HEK293 (cell line): Measurements from ENCODE around the gene AGRN.

Source experiments
- BCL11A ChIP-seq: fragments of 450-650 bp; formaldehyde crosslinking; IDR thresholded peaks from 2 replicates; pipeline ENCODE4 v1.5.1; 2016; ENCODE audit warnings: low read depth, missing biosample characterization, missing genetic modification characterization
- IKZF3 ChIP-seq: fragments of 450-650 bp; IDR thresholded peaks from 2 replicates; pipeline ENCODE4 v1.5.0; 2018; ENCODE audit warnings: missing biosample characterization, mild to moderate bottlenecking, missing genetic modification characterization, moderate library complexity
- KLF7 ChIP-seq: fragments of 450-650 bp; formaldehyde crosslinking; IDR thresholded peaks from 2 replicates; pipeline ENCODE4 v1.5.1; 2016; ENCODE audit warnings: missing biosample characterization, missing genetic modification characterization, borderline replicate concordance
- PRDM1 ChIP-seq: fragments of 450-650 bp; formaldehyde crosslinking; IDR thresholded peaks from 2 replicates; pipeline ENCODE4; 2016; ENCODE audit warnings: missing biosample characterization, missing genetic modification characterization
- SETDB1 ChIP-seq: IDR thresholded peaks from one replicate; pipeline ENCODE4 v1.6.1; 2017; ENCODE audit warnings: mild to moderate bottlenecking, low read length, moderate library complexity, mixed read lengths; ENCODE audit not compliant: insufficient read length
- YY2 ChIP-seq: fragments of 450-650 bp; formaldehyde crosslinking; IDR thresholded peaks from 2 replicates; pipeline ENCODE4 v1.5.1; 2016; ENCODE audit warnings: missing biosample characterization, missing genetic modification characterization
- ZBTB7A ChIP-seq: fragments of 450-650 bp; formaldehyde crosslinking; IDR thresholded peaks from 2 replicates; pipeline ENCODE4 v1.5.1; 2016; ENCODE audit warnings: low read depth, missing biosample characterization, missing genetic modification characterization
- ZNF133 ChIP-seq: fragments of 450-650 bp; formaldehyde crosslinking; IDR thresholded peaks from 2 replicates; pipeline ENCODE4 v1.5.1; 2016; ENCODE audit warnings: missing biosample characterization, missing genetic modification characterization
- ZNF155 ChIP-seq: fragments of 450-650 bp; formaldehyde crosslinking; IDR thresholded peaks from 2 replicates; pipeline ENCODE4 v1.5.1; 2016; ENCODE audit warnings: missing biosample characterization, missing genetic modification characterization
- ZNF48 ChIP-seq: fragments of 450-650 bp; formaldehyde crosslinking; IDR thresholded peaks from 2 replicates; pipeline ENCODE4 v1.5.1; 2016; ENCODE audit warnings: missing biosample characterization, missing genetic modification characterization
- ZNF596 ChIP-seq: fragments of 450-650 bp; IDR thresholded peaks from 2 replicates; pipeline ENCODE4 v1.5.0; 2018; ENCODE audit warnings: missing biosample characterization, mild to moderate bottlenecking, missing genetic modification characterization, moderate library complexity
- ZNF701 ChIP-seq: fragments of 450-650 bp; formaldehyde crosslinking; IDR thresholded peaks from 2 replicates; pipeline ENCODE4 v1.5.1; 2016; ENCODE audit warnings: missing biosample characterization, missing genetic modification characterization
- ZNF785 ChIP-seq: fragments of 450-650 bp; formaldehyde crosslinking; IDR thresholded peaks from 2 replicates; pipeline ENCODE4 v1.5.1; 2016; ENCODE audit warnings: missing biosample characterization, missing genetic modification characterization
- ZNF837 ChIP-seq: fragments of 450-650 bp; formaldehyde crosslinking; IDR thresholded peaks from 2 replicates; pipeline ENCODE4 v1.5.1; 2016; ENCODE audit warnings: missing biosample characterization, missing genetic modification characterization
- TF ChIP-seq, protein P1 (sequence below): fragments of 450-650 bp; formaldehyde crosslinking; IDR thresholded peaks from 2 replicates; pipeline ENCODE4 v1.5.1; 2016; ENCODE audit warnings: missing biosample characterization, missing genetic modification characterization, borderline replicate concordance
- TF ChIP-seq, protein P2 (sequence below): IDR thresholded peaks from 2 replicates; pipeline ENCODE4 v1.6.1; 2011; ENCODE audit warnings: mild to moderate bottlenecking, low read depth, low read length, borderline replicate concordance
- TF ChIP-seq, protein P3 (sequence below): fragments of 450-650 bp; formaldehyde crosslinking; IDR thresholded peaks from 2 replicates; pipeline ENCODE4 v1.5.1; 2016; ENCODE audit warnings: missing biosample characterization, missing genetic modification characterization
- TF ChIP-seq, protein P4 (sequence below): fragments of 450-650 bp; formaldehyde crosslinking; IDR thresholded peaks from 2 replicates; pipeline ENCODE4 v1.5.1; 2016; ENCODE audit warnings: missing biosample characterization, missing genetic modification characterization
- TF ChIP-seq, protein P5 (sequence below): fragments of 450-650 bp; formaldehyde crosslinking; IDR thresholded peaks from 2 replicates; pipeline ENCODE4 v1.5.1; 2016; ENCODE audit warnings: missing biosample characterization, missing genetic modification characterization
- TF ChIP-seq, protein P6 (sequence below): fragments of 450-650 bp; formaldehyde crosslinking; IDR thresholded peaks from 2 replicates; pipeline ENCODE4 v1.5.1; 2016; ENCODE audit warnings: missing biosample characterization, missing genetic modification characterization
- TF ChIP-seq, protein P7 (sequence below): fragments of 450-650 bp; formaldehyde crosslinking; IDR thresholded peaks from 2 replicates; pipeline ENCODE4 v1.5.1; 2017; ENCODE audit warnings: missing biosample characterization, missing genetic modification characterization
- TF ChIP-seq, protein P8 (sequence below): fragments of 450-650 bp; formaldehyde crosslinking; IDR thresholded peaks from 2 replicates; pipeline ENCODE4 v1.5.1; 2016; ENCODE audit warnings: missing biosample characterization, missing genetic modification characterization, borderline replicate concordance

The AGRN gene

DNA sequence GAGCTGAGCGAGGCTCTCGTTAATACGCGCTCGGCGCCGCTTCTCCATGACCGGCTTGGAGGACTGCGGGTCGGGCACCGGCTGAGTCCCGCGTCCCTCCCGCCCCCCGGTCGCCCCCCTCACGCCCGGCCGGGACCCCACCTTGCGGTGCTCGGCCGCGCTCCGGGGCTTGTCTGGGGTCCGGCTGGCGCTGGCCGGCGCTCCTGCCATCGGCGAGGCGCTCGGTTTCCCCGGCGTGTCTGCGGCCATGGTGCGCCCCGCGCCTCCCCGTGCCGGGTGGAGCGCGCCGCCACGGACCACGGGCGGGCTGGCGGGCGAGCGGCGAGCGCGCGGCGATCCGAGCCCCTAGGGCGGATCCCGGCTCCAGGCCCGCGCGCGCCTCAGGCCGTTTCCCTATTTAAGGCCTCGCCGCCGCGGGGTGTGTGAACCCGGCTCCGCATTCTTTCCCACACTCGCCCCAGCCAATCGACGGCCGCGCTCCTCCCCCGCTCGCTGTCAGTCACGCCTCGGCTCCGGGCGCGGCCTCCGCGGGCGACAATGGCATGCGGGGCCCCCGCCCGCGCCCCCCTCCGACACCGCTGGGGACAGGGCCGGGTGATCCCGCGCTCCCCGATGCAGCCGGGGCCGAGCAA, 20.1 kb upstream of the AGRN start, which contains the start of gene HES4 (continued):
- TF ChIP-seq, protein P1, sequence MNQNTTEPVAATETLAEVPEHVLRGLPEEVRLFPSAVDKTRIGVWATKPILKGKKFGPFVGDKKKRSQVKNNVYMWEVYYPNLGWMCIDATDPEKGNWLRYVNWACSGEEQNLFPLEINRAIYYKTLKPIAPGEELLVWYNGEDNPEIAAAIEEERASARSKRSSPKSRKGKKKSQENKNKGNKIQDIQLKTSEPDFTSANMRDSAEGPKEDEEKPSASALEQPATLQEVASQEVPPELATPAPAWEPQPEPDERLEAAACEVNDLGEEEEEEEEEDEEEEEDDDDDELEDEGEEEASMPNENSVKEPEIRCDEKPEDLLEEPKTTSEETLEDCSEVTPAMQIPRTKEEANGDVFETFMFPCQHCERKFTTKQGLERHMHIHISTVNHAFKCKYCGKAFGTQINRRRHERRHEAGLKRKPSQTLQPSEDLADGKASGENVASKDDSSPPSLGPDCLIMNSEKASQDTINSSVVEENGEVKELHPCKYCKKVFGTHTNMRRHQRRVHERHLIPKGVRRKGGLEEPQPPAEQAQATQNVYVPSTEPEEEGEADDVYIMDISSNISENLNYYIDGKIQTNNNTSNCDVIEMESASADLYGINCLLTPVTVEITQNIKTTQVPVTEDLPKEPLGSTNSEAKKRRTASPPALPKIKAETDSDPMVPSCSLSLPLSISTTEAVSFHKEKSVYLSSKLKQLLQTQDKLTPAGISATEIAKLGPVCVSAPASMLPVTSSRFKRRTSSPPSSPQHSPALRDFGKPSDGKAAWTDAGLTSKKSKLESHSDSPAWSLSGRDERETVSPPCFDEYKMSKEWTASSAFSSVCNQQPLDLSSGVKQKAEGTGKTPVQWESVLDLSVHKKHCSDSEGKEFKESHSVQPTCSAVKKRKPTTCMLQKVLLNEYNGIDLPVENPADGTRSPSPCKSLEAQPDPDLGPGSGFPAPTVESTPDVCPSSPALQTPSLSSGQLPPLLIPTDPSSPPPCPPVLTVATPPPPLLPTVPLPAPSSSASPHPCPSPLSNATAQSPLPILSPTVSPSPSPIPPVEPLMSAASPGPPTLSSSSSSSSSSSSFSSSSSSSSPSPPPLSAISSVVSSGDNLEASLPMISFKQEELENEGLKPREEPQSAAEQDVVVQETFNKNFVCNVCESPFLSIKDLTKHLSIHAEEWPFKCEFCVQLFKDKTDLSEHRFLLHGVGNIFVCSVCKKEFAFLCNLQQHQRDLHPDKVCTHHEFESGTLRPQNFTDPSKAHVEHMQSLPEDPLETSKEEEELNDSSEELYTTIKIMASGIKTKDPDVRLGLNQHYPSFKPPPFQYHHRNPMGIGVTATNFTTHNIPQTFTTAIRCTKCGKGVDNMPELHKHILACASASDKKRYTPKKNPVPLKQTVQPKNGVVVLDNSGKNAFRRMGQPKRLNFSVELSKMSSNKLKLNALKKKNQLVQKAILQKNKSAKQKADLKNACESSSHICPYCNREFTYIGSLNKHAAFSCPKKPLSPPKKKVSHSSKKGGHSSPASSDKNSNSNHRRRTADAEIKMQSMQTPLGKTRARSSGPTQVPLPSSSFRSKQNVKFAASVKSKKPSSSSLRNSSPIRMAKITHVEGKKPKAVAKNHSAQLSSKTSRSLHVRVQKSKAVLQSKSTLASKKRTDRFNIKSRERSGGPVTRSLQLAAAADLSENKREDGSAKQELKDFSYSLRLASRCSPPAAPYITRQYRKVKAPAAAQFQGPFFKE (tag by site-specific recombination): no peak
- TF ChIP-seq ZNF785 (tag by site-specific recombination) (no peak), ZNF48 (tag by site-specific recombination) (no peak), BCL11A (tag by site-specific recombination) (no peak), ZNF837 (tag by site-specific recombination) (no peak), ZBTB7A (tag by site-specific recombination) (no peak), ZNF155 (tag by site-specific recombination) (no peak), PRDM1 (tag by site-specific recombination) (no peak), ZNF596 (no peak), YY2 (no peak), KLF7 (peak; percentile 61; the same call in 1 of the 2 replicates), SETDB1 (no peak), ZNF133 (no peak), ZNF701 (no peak), IKZF3 (tag by site-specific recombination) (peak; percentile 58)
- TF ChIP-seq, protein P2, sequence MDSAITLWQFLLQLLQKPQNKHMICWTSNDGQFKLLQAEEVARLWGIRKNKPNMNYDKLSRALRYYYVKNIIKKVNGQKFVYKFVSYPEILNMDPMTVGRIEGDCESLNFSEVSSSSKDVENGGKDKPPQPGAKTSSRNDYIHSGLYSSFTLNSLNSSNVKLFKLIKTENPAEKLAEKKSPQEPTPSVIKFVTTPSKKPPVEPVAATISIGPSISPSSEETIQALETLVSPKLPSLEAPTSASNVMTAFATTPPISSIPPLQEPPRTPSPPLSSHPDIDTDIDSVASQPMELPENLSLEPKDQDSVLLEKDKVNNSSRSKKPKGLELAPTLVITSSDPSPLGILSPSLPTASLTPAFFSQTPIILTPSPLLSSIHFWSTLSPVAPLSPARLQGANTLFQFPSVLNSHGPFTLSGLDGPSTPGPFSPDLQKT: no peak
- TF ChIP-seq, protein P3, sequence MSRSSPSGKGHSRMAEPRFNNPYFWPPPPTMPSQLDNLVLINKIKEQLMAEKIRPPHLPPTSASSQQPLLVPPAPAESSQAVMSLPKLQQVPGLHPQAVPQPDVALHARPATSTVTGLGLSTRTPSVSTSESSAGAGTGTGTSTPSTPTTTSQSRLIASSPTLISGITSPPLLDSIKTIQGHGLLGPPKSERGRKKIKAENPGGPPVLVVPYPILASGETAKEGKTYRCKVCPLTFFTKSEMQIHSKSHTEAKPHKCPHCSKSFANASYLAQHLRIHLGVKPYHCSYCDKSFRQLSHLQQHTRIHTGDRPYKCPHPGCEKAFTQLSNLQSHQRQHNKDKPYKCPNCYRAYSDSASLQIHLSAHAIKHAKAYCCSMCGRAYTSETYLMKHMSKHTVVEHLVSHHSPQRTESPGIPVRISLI (tag by site-specific recombination): no peak
- TF ChIP-seq, protein P4, sequence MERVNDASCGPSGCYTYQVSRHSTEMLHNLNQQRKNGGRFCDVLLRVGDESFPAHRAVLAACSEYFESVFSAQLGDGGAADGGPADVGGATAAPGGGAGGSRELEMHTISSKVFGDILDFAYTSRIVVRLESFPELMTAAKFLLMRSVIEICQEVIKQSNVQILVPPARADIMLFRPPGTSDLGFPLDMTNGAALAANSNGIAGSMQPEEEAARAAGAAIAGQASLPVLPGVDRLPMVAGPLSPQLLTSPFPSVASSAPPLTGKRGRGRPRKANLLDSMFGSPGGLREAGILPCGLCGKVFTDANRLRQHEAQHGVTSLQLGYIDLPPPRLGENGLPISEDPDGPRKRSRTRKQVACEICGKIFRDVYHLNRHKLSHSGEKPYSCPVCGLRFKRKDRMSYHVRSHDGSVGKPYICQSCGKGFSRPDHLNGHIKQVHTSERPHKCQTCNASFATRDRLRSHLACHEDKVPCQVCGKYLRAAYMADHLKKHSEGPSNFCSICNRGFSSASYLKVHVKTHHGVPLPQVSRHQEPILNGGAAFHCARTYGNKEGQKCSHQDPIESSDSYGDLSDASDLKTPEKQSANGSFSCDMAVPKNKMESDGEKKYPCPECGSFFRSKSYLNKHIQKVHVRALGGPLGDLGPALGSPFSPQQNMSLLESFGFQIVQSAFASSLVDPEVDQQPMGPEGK (tag by site-specific recombination): 0 out of 2 replicates have a peak, but pooled peaks have one; percentile 8
- TF ChIP-seq, protein P5, sequence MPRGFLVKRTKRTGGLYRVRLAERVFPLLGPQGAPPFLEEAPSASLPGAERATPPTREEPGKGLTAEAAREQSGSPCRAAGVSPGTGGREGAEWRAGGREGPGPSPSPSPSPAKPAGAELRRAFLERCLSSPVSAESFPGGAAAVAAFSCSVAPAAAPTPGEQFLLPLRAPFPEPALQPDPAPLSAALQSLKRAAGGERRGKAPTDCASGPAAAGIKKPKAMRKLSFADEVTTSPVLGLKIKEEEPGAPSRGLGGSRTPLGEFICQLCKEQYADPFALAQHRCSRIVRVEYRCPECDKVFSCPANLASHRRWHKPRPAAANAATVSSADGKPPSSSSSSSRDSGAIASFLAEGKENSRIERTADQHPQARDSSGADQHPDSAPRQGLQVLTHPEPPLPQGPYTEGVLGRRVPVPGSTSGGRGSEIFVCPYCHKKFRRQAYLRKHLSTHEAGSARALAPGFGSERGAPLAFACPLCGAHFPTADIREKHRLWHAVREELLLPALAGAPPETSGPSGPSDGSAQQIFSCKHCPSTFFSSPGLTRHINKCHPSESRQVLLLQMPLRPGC (tag by site-specific recombination): no peak
- TF ChIP-seq, protein P6, sequence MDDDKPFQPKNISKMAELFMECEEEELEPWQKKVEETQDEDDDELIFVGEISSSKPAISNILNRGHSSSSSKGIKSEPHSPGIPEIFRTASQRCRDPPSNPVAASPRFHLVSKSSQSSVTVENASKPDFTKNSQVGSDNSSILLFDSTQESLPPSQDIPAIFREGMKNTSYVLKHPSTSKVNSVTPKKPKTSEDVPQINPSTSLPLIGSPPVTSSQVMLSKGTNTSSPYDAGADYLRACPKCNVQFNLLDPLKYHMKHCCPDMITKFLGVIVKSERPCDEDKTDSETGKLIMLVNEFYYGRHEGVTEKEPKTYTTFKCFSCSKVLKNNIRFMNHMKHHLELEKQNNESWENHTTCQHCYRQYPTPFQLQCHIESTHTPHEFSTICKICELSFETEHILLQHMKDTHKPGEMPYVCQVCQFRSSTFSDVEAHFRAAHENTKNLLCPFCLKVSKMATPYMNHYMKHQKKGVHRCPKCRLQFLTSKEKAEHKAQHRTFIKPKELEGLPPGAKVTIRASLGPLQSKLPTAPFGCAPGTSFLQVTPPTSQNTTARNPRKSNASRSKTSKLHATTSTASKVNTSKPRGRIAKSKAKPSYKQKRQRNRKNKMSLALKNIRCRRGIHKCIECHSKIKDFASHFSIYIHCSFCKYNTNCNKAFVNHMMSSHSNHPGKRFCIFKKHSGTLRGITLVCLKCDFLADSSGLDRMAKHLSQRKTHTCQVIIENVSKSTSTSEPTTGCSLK (tag by site-specific recombination): no peak
- TF ChIP-seq, protein P7, sequence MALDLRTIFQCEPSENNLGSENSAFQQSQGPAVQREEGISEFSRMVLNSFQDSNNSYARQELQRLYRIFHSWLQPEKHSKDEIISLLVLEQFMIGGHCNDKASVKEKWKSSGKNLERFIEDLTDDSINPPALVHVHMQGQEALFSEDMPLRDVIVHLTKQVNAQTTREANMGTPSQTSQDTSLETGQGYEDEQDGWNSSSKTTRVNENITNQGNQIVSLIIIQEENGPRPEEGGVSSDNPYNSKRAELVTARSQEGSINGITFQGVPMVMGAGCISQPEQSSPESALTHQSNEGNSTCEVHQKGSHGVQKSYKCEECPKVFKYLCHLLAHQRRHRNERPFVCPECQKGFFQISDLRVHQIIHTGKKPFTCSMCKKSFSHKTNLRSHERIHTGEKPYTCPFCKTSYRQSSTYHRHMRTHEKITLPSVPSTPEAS (tag by site-specific recombination): no peak
- TF ChIP-seq, protein P8, sequence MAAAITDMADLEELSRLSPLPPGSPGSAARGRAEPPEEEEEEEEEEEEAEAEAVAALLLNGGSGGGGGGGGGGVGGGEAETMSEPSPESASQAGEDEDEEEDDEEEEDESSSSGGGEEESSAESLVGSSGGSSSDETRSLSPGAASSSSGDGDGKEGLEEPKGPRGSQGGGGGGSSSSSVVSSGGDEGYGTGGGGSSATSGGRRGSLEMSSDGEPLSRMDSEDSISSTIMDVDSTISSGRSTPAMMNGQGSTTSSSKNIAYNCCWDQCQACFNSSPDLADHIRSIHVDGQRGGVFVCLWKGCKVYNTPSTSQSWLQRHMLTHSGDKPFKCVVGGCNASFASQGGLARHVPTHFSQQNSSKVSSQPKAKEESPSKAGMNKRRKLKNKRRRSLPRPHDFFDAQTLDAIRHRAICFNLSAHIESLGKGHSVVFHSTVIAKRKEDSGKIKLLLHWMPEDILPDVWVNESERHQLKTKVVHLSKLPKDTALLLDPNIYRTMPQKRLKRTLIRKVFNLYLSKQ (tag by site-specific recombination): no peak
